GM18517 (cell line): ENCODE results near the gene NEGR1.
A peak's percentile ranks its signal among the peaks of the same experiment; 100 is the strongest.
"Not testable (repeated sequence)": the region's sequence is repeated elsewhere in the genome, so short reads cannot be mapped to it uniquely, and the experiment has no call there.

ENCODE experiments used
- ATAC-seq: cut with Tn5 transposase; IDR thresholded peaks from one replicate; pipeline ENCODE4 v1.9.1; 2021; ENCODE audit warnings: mild to moderate bottlenecking, moderate library complexity; ENCODE audit not compliant: unreplicated experiment

The NEGR1 gene

DNA sequence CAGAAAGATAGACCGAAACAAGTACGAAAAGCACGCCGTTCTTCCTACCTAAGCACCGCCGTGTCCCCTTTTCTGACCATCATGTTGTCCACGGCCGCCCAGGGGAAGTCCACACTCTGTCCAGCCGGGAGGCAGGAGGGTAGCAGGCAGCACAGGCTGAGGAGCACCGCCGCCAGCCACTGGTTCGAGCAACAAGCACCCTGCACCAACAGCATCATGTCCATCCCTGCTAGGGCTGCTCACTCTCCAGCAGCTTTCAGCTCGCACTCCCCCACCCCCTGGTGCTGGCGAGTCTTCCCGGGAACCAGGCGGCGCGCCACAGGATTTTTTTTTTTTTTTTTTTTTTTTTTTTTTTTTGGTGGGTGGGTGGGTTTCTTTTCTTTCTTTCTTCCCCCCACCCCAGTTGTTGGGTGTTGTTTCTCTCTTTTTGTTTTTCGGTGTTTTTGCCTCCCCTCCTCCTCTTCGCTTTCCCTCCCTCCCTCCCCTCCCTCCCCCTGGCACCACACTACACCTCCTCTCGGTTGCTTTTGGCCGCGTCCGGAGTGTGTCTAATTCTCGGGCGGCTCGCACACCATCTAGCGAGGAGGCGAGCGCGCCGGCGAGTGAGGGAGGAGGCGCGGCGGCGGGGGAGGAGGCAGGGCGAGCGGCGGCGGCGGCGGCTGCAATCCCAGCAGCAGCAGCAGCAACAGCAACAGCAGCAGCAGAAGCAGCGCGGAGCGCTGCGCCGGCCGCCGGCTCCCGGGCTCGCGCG lies at the start of gene NEGR1:
Gene NEGR1 (minus strand): TSS at position 269 of the 751 bp plus-strand sequence.
- ATAC-seq: peak; percentile 49

DNA sequence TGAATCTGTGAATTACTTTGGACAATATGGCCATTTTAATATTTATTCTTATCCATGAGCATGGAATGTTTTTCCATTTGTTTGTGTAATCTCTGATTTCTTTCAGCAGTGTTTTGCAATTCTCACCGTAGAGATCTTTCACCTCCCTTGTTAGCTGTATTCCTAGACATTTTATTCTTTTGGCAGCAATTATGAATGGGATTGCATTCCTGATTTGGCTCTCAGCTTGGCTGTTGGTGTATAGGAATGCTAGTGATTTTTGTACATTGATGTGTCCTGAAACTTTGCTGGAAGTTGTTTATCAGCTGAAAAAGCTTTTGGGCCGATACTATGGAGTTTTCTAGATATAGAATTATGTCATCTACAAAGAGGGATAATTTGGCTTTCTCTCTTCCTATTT lies 44.2 kb upstream of the NEGR1 start:
- no peak for ATAC-seq

DNA sequence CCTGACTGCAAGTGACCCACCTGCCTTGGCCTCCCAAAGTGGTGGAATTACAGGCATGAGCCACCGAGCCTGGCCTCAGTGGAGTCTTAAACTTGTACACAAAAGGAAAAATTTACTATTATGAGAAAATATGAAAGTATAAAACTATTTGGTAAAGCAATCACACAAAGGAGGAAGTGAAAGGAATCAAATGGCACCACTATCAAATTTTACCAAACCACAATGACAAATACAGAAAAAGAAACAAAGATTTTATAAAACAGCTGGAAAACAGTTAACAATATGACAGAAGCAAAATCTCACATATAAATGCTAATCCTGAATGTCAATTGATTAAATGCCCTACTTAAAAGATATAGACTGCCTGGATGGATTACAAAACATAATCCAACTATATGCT lies 42.1 kb upstream of the NEGR1 start:
- no peak for ATAC-seq

DNA sequence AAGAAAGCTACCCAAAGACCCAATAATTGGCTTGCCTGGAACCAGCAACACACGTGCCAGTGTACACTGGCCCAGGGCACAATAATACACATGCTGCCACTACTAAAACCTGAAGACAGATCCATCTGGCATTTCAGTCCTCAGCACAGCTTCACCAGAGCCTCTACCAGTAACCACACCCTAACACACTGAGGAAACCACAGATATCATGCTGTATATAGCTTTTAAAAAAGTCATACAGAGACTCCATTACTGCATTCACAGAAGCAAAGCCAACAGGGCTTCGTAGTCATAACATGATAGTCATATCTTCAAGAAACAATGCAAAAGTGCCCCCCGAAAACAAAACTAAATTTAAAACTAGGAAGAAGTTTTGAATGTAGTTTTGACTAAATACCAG lies 40.6 kb upstream of the NEGR1 start:
- ATAC-seq: peak; percentile 66

DNA sequence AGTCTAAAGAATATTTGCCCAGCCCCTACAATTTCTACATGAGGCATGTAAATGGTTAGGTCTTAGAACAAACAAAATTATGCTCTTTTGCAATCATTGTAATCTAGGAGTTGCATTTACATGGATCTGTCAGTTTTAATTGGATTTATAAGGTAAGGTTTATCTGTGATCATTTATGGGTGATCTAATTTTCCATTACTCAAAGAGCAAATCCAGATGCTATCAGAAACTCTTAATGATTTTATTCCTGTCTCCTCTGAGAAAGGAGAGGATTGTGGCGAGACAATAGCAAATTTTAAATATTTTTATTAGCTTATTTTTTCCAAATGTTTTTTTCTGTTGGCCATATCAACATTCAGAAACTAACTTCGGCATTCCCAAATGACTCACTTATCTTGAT lies 14.2 kb upstream of the NEGR1 start:
- no peak for ATAC-seq

DNA sequence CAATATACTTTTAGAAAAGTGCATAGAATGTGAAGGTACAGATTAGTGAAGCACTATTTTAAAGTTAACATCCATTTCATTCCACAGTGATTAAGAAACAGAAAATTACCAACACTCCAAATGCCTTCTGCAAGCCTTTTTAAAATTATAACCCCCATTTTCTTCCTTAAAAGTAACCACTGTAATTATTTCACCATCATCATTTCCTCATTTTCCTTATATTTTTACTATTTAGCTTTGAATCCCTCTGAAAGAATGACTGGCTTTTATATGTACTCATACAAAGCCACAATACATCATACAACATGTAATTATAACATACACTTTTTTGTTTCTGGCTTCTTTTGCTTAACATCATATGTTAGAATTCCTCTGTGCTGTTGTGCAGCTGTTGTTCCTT lies 6.5 kb upstream of the NEGR1 start:
- ATAC-seq: no peak

DNA sequence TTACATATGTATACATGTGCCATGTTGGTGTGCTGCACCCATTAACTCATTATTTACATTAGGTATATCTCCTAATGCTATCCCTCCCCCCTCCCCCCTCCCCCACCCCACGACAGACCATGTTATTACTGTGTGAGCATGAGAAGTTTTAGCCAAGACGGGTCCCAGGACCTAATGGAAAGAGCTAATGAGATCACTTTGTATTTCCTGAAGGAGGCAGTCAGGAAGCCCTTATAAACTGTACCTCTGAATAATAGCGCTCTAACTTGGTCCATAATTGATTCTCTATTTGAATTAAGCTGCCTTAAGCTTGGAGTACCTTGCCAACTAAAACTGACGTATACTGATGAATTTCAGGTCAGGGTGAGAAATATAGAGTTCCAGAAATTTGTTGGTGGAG lies 4.1 kb upstream of the NEGR1 start:
- no peak for ATAC-seq

DNA sequence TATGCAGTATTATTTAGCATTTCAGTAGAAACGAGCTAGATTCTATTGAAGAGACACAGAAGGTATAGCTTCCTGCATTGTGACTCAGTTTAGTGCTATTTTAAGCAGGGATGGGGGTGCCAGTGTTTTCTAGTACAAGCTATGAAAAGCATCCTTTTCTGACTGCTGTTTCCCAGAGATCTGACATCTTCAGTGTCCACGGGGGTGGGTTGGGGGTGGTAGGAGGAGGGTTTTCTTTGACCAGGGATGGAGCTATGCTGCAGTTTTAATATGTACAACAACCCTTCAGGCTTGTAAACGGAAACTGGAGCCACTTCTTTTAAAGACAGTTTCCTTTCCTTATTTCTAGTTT lies 2.7 kb upstream of the NEGR1 start:
- no peak for ATAC-seq

DNA sequence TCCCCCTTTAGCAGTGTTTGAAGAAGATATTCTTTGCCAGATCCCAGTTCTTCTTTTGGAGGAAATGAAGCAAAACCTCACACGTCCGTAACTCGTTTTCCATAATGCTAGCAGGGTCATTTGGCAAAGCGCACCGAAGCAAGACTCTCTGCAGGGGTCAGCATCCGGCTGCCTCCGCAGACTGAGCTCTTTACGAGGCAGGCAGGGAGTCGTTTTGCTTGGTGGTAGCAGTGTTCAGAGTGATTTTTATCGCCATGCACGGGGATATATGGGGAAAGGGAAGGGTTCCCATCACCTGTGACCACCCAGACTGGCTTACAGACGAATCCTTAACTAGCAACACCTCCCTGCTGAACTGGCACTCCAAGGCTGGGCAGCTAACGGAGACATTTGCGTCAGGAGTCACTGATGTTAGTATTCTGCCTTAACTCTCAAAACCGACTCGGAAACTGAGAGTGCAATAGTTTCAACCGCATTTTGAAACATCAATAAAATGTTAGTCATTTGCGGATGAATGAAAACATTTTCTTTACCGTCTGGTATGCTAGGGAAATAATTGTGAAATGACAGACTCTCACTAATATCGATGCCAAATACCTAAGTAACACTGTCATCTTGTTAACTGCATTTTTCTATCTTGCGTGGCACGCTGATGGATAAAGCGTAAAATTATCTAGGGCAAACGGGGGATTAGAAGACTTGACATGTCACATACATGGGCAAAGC lies 2.2 kb upstream of the NEGR1 start:
- ATAC-seq: peak; percentile 60

DNA sequence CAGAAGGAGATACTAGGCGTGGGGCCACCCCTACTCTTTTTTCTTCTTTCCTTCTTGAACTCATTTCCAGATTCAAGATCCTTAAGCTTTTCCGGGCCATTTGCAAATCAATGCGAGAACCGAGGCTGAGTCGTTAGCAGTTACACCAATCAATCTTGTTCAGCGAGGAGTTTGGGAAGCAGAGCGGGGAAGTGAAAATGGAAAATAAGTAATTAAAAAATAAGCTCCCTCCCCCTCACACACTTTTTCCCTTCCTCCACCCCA lies 1.7 kb upstream of the NEGR1 start:
- no peak for ATAC-seq

DNA sequence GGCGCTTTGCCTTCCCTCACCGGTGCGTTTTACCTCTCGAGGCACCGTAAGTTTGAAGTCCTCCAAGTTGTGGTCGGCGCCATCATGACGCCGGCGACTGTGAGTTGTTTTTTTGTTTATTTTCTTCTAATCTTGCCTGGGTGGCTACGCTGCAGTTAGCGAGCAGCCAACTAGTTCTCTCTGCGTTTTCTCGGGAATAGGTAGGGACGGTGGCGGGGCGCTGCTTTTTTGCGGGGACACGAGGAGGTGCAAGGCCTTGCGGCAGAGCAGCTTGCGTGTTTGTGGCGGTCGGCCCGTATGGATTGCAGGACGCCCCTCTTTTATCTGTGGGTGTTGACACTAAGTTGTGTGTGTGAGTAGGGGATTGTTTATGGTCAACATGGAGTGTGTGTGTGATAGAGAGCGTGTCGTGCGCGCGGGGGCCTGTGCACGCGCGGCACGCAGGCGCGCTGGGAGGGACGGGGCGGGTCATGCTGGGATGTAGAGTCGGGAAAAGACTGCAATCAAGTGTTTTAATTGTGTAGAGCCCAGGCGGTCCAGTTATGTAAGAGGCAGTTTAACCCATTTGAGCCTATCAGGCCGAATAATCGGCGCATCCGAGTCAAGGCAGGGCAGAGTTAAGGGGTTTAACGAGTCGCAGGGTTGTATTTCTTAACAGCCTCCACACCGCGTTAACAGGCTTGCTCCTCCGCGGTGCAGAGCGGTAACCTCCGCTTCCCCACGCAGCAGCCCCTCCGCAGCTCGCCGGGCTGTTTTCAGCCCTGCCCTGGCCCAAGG lies 1.2 kb upstream of the NEGR1 start:
- no peak for ATAC-seq

DNA sequence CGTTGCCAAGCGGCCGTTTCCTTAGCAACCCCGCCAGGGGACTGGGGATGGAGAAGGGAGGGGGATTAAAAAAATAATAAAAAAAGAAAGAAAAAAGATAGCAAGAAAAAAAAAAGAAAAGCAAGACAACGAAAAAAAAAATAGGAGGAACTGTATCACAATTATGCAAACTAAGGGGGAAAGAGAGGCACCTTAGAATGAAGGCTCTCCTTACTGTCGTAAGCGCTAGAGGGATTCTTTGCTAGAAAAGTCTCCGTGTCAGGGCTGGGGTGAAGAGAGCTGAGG lies 625 bp upstream of the NEGR1 start:
- peak; percentile 22 for ATAC-seq

DNA sequence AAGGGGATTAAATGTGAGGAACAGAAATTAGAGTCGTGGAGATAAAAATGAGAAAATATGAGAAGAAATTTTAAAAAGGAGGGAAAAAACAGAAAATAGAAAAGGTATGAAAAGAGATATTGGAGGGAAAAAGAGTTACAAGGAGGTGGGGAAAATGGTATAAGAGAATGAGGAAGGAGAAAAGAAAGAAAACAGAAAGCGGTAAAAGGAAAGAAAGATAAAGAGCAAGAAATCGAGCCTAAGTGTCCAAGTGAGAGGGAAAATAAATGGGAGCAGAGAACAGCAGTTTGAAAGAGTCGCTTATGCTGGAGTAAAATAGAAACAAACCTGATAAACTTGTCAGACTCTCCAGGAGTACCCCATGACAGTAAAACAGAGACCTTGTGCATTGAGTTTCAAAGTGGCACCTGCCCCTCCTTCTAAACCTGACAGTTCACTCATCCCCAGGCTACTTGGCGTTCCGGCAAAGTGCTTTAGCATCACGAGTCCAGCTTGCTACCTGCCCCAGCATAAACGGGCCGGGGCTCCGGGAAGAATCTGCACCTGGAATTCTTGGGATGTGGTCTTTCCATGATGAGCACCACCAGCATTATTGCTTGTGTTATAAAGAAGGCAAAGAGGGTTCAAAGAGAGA lies 585 bp downstream of the NEGR1 start:
- ATAC-seq: no peak

DNA sequence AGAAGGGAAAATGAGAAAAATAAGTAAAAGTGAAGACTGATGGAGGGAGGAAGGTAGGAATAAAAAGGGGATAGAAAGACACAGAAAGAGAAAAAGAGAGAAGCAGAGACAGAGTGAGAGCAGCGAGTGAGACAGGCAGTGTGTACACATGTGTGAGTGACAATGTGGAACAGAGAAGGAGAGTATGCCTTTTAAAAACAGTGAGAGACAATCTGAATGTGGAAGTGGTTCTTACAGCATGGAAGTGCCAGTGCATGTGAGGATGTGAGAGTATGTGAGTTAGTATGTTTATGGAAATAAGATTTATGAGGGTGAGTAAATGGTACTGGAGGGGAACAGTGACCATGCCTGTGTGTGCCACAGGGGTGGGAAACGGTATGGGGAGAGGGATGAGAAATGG lies 1.2 kb downstream of the NEGR1 start:
- ATAC-seq: no peak

DNA sequence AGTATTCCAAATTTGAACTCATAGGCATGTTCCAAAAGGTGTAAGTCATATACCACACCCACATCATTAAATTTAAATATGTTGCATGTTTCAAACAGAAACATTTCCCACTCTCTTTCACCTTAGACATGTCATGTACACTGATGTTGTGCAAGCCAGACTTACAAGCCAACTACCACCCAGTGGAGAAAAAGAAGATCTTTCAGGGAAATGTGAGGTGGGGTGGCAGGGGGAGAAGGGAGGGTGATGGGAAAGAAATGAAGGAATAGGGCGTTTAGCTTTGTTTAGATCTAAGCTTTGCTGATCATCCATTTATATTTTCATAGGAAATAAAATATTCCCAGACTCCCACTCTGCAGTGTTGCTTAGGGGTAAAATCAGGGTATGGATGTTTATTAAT lies 1.6 kb downstream of the NEGR1 start:
- ATAC-seq: no peak

DNA sequence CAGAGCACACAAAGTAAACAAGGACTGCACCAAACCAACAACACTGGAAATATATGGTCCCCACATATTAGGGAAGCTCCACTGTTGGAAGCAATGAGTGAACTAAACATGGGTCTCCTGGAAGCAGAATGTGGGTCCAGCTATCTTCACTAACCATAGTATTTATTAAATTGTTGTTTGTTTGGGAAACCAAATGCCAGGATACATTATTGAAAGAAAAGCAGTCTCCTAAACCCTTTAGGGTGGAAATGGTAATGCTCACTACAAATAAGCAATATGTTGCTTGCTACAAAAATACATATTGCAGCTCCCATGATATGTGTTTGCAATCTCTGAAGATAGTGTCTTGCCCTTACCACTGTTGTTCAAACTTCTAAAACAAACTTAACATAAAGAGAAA lies 2.2 kb downstream of the NEGR1 start:
- no peak for ATAC-seq

DNA sequence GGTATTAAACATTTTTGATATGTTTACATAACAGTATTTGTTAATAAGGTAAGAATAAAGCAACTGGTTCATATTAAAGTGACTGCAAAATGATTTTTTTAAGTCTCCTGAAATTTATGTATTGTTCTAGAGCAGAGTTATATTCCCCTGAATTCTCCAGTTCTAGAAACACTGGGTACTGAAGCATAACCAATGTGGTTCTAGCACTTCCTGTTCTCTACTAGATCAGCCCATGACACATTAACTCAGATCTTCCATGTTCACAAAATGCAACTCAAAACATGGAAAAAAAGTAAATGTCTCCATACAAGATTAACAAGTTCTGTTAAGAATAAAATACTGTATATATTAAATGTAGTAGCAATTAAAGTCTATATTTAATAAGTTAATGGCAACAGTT lies 3.9 kb downstream of the NEGR1 start:
- no peak for ATAC-seq

DNA sequence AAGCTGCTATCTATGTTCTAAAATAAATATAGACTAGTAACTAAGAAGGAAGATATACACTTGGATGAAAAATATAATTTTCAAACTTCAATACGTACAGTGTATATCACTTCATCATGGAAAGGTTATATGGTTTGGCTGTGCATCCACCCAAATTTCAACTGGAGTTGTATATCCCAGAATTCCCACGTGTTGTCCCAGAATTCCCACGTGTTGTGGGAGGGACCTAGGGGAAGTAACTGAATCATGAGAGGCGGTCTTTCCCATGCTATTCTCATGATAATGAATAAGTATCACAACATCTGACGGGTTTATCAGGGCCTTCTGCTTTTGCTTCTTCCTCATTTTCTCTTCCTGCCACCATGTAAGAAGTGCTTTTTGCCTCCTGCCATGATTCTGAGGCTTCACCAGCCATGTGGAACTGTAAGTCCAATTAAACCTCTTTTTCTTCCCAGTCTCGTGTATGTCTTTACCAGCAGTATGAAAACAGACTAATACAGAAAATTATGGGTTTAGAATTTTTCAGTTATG lies 10.7 kb downstream of the NEGR1 start:
- ATAC-seq: no peak

DNA sequence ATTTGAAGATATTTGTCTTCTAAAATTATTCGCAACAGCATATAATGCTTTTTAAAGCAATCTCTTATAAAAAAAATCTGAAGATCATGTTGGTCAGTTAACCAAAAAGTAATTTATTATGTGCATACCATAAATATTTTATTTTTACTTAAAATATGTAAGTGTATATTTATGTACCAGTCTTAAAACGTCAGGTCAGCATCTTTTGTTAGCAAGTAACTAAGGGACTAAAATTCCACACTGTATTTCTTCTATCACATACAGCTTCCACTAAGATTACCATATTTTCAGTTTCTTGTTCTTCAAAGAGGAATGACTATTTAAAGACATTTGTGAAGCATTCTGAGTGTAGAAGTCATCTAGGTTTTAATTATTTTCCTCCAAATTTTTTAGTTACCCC lies 19.6 kb downstream of the NEGR1 start:
- no peak for ATAC-seq

DNA sequence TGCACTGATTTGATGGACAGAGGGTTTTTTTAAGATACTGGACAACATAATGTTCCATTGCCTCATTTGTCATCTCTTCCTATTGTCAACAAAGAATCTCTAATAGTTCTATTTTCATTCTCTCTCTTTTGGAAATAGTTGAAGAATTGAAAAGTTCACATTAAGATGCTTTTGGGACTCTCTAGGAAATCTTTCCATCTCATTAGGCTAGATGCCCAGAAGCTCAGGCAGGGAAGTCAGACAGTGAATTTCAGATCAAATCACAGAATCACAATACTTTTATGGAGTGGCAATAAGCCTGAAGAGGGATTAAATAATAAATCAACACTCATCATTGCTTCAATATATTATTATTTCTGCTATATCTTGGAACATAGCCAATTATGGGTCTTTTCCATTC lies 29.2 kb downstream of the NEGR1 start:
- ATAC-seq: no peak

DNA sequence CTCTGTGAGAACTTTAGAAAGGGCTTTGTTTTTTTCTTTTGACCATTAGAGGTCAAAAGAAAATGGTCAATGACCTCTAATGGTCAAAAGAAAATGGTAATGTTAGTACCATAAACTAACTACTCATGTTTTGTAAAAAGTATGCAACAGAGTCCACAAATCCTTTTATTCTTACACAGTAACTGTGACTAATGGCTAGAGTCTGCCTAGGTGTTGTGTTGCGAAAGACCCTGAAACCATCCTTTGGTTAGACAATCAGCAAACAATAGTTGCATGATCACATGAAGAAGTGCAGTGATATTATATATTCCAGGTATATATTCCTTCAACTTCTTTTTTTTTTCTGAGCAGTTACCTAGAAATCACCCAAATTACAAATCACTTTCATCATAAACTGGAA lies 40.9 kb downstream of the NEGR1 start:
- ATAC-seq: no peak

DNA sequence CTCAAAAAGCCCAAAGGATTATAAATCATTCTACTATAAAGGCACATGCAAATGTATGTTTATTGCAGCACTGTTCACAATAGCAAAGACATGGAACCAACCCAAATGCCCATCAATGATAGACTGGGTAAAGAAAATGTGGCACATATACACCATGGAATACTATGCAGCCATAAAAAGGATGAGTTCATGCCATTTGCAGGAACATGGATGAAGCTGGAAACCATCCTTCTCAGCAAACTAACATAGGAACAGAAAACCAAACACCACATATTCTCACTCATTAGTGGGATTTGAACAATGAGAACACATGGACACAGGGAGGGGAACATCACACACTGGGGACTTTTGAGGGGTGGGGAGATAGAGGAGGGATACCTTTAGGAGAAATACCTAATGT lies 46.4 kb downstream of the NEGR1 start:
- ATAC-seq: not testable (repeated sequence)
